ENCODE measurements around the gene CDH24.

DNA sequence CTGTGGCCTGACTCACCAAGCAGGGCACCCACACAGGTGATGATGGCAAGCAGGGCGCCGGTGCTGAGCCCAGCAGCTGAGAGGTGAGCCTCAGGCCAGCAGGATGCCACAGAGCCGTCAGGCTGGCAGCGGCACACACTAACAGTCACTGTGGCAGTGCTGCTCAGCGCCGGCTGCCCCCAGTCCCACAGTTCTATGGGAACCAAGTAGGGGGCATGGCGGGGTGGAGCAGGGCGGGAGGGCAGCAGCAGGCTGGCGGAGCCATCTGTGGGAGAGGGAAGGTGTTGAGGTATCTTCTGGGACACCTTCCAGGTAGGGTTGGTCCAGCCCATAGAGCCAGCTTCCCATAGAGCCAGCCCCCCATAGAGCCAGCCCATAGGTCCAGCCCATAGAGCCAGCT is 8.3 kb downstream of the CDH24 start:
- TF ChIP-seq, protein P1, sequence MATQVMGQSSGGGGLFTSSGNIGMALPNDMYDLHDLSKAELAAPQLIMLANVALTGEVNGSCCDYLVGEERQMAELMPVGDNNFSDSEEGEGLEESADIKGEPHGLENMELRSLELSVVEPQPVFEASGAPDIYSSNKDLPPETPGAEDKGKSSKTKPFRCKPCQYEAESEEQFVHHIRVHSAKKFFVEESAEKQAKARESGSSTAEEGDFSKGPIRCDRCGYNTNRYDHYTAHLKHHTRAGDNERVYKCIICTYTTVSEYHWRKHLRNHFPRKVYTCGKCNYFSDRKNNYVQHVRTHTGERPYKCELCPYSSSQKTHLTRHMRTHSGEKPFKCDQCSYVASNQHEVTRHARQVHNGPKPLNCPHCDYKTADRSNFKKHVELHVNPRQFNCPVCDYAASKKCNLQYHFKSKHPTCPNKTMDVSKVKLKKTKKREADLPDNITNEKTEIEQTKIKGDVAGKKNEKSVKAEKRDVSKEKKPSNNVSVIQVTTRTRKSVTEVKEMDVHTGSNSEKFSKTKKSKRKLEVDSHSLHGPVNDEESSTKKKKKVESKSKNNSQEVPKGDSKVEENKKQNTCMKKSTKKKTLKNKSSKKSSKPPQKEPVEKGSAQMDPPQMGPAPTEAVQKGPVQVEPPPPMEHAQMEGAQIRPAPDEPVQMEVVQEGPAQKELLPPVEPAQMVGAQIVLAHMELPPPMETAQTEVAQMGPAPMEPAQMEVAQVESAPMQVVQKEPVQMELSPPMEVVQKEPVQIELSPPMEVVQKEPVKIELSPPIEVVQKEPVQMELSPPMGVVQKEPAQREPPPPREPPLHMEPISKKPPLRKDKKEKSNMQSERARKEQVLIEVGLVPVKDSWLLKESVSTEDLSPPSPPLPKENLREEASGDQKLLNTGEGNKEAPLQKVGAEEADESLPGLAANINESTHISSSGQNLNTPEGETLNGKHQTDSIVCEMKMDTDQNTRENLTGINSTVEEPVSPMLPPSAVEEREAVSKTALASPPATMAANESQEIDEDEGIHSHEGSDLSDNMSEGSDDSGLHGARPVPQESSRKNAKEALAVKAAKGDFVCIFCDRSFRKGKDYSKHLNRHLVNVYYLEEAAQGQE (IDR thresholded peaks at IDR 0.05; ENCODE audit: insufficient replicate concordance, low read depth), result no peak
- no peak for TF ChIP-seq CTCF (IDR thresholded peaks at IDR 0.05; ENCODE audit: insufficient read depth, low read length)
- no peak for TF ChIP-seq POLR2AphosphoS5 (IDR thresholded peaks at IDR 0.05; ENCODE audit: low read depth)

Data from HL-60 (cell line).